DMS53 (cell line): ENCODE results near the gene CFAP299.

Experiments used
- DNase-seq: peaks from one replicate; lab custom pipeline; 2025; lab: John Stamatoyannopoulos, UW

Gene CFAP299

GRCh38 chr4:80925293-80925692 is 589.8 kb downstream of the CFAP299 start:
- DNase-seq, result no peak

GRCh38 chr4:80926446-80926845 is 590.9 kb downstream of the CFAP299 start:
- peak; percentile 6 for DNase-seq

GRCh38 chr4:80926891-80927290 is 591.4 kb downstream of the CFAP299 start:
- DNase-seq, result no peak

GRCh38 chr4:80927420-80927819 is 591.9 kb downstream of the CFAP299 start:
- DNase-seq, result no peak

GRCh38 chr4:80931631-80932081 is 596.1 kb downstream of the CFAP299 start:
- no peak for DNase-seq

GRCh38 chr4:80948141-80948540 is 612.6 kb downstream of the CFAP299 start:
- no peak for DNase-seq

GRCh38 chr4:80948995-80949394 is 613.5 kb downstream of the CFAP299 start:
- DNase-seq, result no peak

- no peak for DNase-seq
Observed at GRCh38 chr4:80956421-80956820, 620.9 kb downstream of the CFAP299 start.

- no peak for DNase-seq
Observed at GRCh38 chr4:80963051-80963450, 627.5 kb downstream of the CFAP299 start.

GRCh38 chr4:80967346-80967745 is 631.8 kb downstream of the CFAP299 start:
- DNase-seq, result no peak

- no peak for DNase-seq
Observed at GRCh38 chr4:80980239-80980638, 644.7 kb downstream of the CFAP299 start.

- no peak for DNase-seq
Observed at GRCh38 chr4:80986011-80986410, 650.5 kb downstream of the CFAP299 start.

GRCh38 chr4:80989921-80990544 is 654.5 kb downstream of the CFAP299 start:
- DNase-seq, result peak; percentile 77

GRCh38 chr4:80990851-80991250 is 655.3 kb downstream of the CFAP299 start:
- DNase-seq, result peak; percentile 3

- DNase-seq, result no peak
Observed at GRCh38 chr4:80999943-81000342, 664.4 kb downstream of the CFAP299 start.

- DNase-seq, result no peak
Observed at GRCh38 chr4:81003597-81004111, 668.1 kb downstream of the CFAP299 start.

- DNase-seq, result no peak
Observed at GRCh38 chr4:81007417-81007816, 671.9 kb downstream of the CFAP299 start.
